Nephron (organoid): ENCODE data around the gene SUN5.

Experiments used
- H3K27ac Mint-ChIP-seq, 3 experiments: 2 replicates each; pipeline ENCODE4 v1.8.0; 2020; ENCODE audit warnings: mixed read lengths in 3 of 3, mild to moderate bottlenecking in 2 of 3, moderate library complexity in 1 of 3
- H3K27me3 Mint-ChIP-seq: 2 replicates; pipeline ENCODE4 v1.8.0; 2021; ENCODE audit warnings: low read depth, mild to moderate bottlenecking, moderate library complexity, mixed read lengths
- H3K36me3 Mint-ChIP-seq: 2 replicates; pipeline ENCODE4 v1.8.0; 2020; ENCODE audit warnings: low read depth, mixed read lengths
- H3K4me1 Mint-ChIP-seq: 2 replicates; pipeline ENCODE4 v1.8.0; 2020; ENCODE audit warnings: mixed read lengths
- H3K4me3 Mint-ChIP-seq, 3 experiments: 2 replicates each; pipeline ENCODE4 v1.8.0; 2020; ENCODE audit warnings: mild to moderate bottlenecking in 3 of 3, mixed read lengths in 3 of 3, moderate library complexity in 2 of 3
- H3K9me3 Mint-ChIP-seq: 2 replicates; pipeline ENCODE4 v1.8.0; 2020; ENCODE audit warnings: mixed read lengths
- CTCF ChIP-seq, 3 experiments: fragments of 200-600 bp; sonication (generic); IDR thresholded peaks; one replicate each; pipeline ENCODE4 v1.5.0; 2021; ENCODE audit warnings: antibody characterized with exemption in 3 of 3; ENCODE audit not compliant: unreplicated experiment in 3 of 3

Gene SUN5

GRCh38 chr20:33010674-33011449 lies 6.6 kb upstream of the SUN5 start:
- Mint-ChIP-seq H3K9me3 (no peaks in the 10 kb centered on the region), H3K4me3 (no peak overlapping the region), H3K36me3 (no peaks in the 10 kb centered on the region), H3K27me3 (peaks cover 5% of the 10 kb centered on the region), H3K4me1 (no peaks in the 10 kb centered on the region), H3K27ac (no peak overlapping the region)
- no peak for TF ChIP-seq CTCF (IDR thresholded peaks at IDR 0.05; ENCODE audit: unreplicated experiment in 3 of 3)

GRCh38 chr20:33010133-33010504 lies 5.9 kb upstream of the SUN5 start:
- H3K36me3 Mint-ChIP-seq: no peaks in the 10 kb centered on the region

DNA sequence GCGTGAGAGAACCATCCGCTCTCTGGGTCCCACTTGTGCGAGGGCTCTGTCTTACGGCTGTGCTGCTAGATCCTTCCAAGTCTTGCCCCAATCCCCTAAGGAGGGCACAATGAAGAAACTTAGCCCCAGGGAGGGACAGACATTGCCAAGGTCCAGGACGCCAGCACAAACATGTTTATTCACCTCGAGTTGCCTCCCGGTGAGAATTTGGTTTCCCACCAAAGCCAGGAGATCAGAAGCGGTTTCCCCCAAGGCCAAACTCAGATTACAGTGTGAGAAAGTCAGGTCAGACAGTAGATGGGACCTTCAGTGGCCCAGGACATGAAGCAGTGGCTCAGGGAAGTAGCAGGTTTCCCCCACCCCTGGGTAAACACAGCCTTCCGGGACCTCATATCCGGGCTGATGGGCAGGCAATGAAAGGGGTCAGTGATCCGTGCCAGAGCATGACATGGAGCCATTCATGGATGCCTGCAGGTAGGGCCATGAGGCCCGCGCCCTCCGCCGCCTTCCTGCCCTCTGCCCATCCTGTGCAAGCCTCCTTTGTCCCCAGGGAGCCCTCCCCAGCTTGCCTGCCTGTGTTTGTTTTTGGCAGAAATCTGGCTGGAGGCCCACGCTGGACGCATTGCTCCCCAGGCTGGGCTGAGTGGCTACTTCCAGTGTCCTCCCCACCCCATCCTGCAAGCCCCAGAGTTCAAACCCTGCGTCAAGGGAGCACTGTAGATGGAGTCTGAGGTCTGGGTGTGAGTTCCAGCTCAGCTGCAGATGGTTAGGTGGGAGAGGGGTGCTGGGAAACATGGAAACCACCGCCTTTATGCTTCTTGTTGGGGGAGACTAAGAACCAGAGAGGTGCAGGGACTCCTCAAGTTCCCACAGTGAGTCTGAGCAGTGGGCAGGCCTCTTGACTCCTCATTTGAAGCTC lies 5.2 kb upstream of the SUN5 start:
- TF ChIP-seq CTCF (IDR thresholded peaks at IDR 0.05; ENCODE audit: unreplicated experiment in 3 of 3): no peak
- Mint-ChIP-seq H3K27ac (no peak overlapping the region), H3K36me3 (no peaks in the 10 kb centered on the region), H3K4me3 (no peak overlapping the region), H3K9me3 (peaks cover 4% of the 10 kb centered on the region), H3K4me1 (no peaks in the 10 kb centered on the region), H3K27me3 (peaks cover 5% of the 10 kb centered on the region)

More at GRCh38 chr20:33010133-33010504, 5.9 kb upstream of the SUN5 start:
- H3K4me3 Mint-ChIP-seq: no peak overlapping the region
- H3K9me3 Mint-ChIP-seq: peaks cover 3% of the 10 kb centered on the region
- no peak for TF ChIP-seq CTCF (IDR thresholded peaks at IDR 0.05; ENCODE audit: unreplicated experiment in 3 of 3)
- no peaks in the 10 kb centered on the region for H3K4me1 Mint-ChIP-seq
- H3K27me3 Mint-ChIP-seq: peaks cover 5% of the 10 kb centered on the region
- no peak overlapping the region for H3K27ac Mint-ChIP-seq

- Mint-ChIP-seq H3K4me3 (no peak overlapping the region), H3K27ac (no peak overlapping the region), H3K4me1 (no peaks in the 10 kb centered on the region), H3K36me3 (no peaks in the 10 kb centered on the region), H3K9me3 (peaks cover 4% of the 10 kb centered on the region), H3K27me3 (peaks cover 5% of the 10 kb centered on the region)
- TF ChIP-seq CTCF (IDR thresholded peaks at IDR 0.05; ENCODE audit: unreplicated experiment in 3 of 3): no peak
These were observed 4.3 kb upstream of the SUN5 start for GRCh38 chr20:33008336-33009213.

DNA sequence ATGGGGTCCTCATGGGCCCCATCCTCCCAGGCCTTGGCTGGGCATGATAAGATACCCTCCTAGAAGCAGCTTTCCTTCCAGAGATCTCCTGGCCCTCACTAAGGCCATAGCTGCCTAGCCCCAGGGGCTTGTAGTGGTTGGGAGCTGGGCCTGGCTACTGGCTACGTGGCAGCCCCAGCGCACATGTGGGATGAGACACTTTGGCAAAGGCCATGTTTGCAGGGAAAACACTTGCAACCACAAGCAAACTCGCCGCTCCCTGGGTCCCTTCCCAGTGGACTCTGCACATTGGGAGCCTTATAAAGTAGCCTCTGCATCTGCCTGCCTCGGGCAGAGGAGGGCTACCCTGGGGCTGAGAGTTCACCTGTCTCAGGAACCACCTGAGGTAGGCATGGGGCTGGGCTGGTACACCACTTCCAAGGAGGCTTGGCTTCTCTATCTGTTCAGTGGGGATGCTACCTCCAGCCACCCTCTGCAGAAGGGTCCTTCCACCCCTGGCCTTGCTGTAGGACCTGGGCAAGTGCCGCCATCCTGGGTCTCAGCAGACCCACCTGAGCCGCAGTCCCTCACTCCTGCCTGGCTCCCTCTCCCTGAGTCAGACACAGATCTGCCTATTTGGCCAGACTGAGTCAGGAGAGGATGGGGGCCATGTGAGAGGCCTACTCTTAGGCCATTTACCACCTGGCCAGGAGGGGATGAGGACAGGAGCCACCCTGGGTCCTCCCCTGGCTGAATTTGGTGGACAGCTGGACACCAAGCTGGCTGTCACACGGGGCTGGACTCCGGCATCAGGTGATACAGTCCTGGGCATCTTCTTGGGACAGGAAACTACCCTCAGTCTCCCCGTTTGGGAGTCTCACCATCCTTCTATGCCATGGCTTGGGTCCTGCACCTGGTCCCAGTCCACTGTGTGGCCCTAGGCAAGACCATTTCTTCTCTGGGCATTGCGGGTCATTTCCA lies 3.4 kb upstream of the SUN5 start, which contains the start of gene BPIFB2:
Gene BPIFB2, plus strand, starts transcription at position 329 of the 960 bp plus-strand sequence. CDS start 871 bp downstream, outside the sequence.
- no peak for TF ChIP-seq CTCF (IDR thresholded peaks at IDR 0.05; ENCODE audit: unreplicated experiment in 3 of 3)
- no peaks in the 10 kb centered on the region for H3K4me1 Mint-ChIP-seq
- no peak within 1 kb of the TSS for H3K27ac Mint-ChIP-seq
- H3K4me3 Mint-ChIP-seq: no peak within 1 kb of the TSS
- peaks cover 4% of the 10 kb centered on the region for H3K9me3 Mint-ChIP-seq
- H3K27me3 Mint-ChIP-seq: peaks cover 5% of the 10 kb centered on the region
- H3K36me3 Mint-ChIP-seq: no peaks in the 10 kb centered on the region
